CD4-positive, alpha-beta T cell (primary cell): ENCODE measurements around the gene IL13. TPM values are rescaled to one million over a fixed set of nuclear protein-coding genes. Genes with fewer than 3 reads are reported as not detected.

Source experiments
- ATAC-seq: fragments of 200-7000 bp; cut with Tn5 transposase; one replicate; pipeline ENCODE4 v1.10.0; 2022; ENCODE audit warnings: mild to moderate bottlenecking; ENCODE audit not compliant: poor library complexity
- CTCF ChIA-PET: fragments of 350-600 bp; sonication (Branson Sonifier 250); formaldehyde crosslinking; loops from one replicate; lab custom pipeline; 2021; ENCODE audit warnings: antibody characterized with exemption, inconsistent platforms; lab: Charles Lee
- POLR2A ChIA-PET: fragments of 350-600 bp; sonication (Branson Sonifier 250); formaldehyde crosslinking; loops from one replicate; lab custom pipeline; 2021; ENCODE audit warnings: antibody characterized with exemption, inconsistent platforms; lab: Charles Lee
- DNase-seq, 14 experiments: peaks; one replicate each; pipeline ENCODE4 v3.0.0-alpha.2; 2013 to 2020; ENCODE audit warnings: mixed read lengths in 2 of 14
- H3K27ac ChIP-seq, 2 donors: one replicate each; pipeline versions ENCODE4 v1.5.1 to v1.7.0; 2013; ENCODE audit warnings: low read length in 2 of 2, low read depth in 1 of 2, mild to moderate bottlenecking in 1 of 2
- H3K27me3 ChIP-seq, 2 experiments: 1 replicate in 1 of 2; 2 replicates in 1 of 2; pipeline versions ENCODE4 v1.6.1 to v1.7.0; 2013; ENCODE audit warnings: low read length in 2 of 2, control low read depth in 1 of 2, mild to moderate bottlenecking in 1 of 2, moderate library complexity in 1 of 2; ENCODE audit not compliant: insufficient read depth in 2 of 2, control insufficient read depth in 1 of 2
- H3K36me3 ChIP-seq: one replicate; pipeline ENCODE4 v1.6.1; 2013; ENCODE audit warnings: low read length, control low read depth; ENCODE audit not compliant: insufficient read depth
- H3K4me1 ChIP-seq: one replicate; pipeline ENCODE4 v1.6.1; 2013; ENCODE audit warnings: low read length, control low read depth; ENCODE audit not compliant: insufficient read depth
- H3K4me3 ChIP-seq: one replicate; pipeline ENCODE4 v1.5.1; 2013; ENCODE audit warnings: mild to moderate bottlenecking, low read length, moderate library complexity
- H3K9me3 ChIP-seq, 2 experiments: 1 replicate in 1 of 2; 2 replicates in 1 of 2; pipeline versions ENCODE4 v1.6.1 to v1.7.0; 2013; ENCODE audit warnings: low read length in 2 of 2, mild to moderate bottlenecking in 2 of 2, control low read depth in 1 of 2, moderate library complexity in 1 of 2; ENCODE audit not compliant: control insufficient read depth in 1 of 2, insufficient read depth in 1 of 2
- H3K27ac Mint-ChIP-seq: one replicate; pipeline ENCODE4 v1.8.0; 2020; ENCODE audit warnings: mixed read lengths
- H3K27me3 Mint-ChIP-seq: one replicate; pipeline ENCODE4 v1.8.0; 2021; ENCODE audit warnings: mixed read lengths
- H3K36me3 Mint-ChIP-seq: one replicate; pipeline ENCODE4 v1.8.0; 2021; ENCODE audit warnings: low read depth, mixed read lengths
- H3K4me1 Mint-ChIP-seq: one replicate; pipeline ENCODE4 v1.8.0; 2021; ENCODE audit warnings: low read depth, mixed read lengths
- H3K4me3 Mint-ChIP-seq: one replicate; pipeline ENCODE4 v1.8.0; 2020; ENCODE audit warnings: mild to moderate bottlenecking, mixed read lengths
- H3K9me3 Mint-ChIP-seq: one replicate; pipeline ENCODE4 v1.8.0; 2020; ENCODE audit warnings: mixed read lengths
- intact Hi-C, 2 experiments: fragments of 100-400 bp; cut with DNase I in 1 of 2; cut with micrococcal nuclease in 1 of 2; formaldehyde crosslinking; loops; one replicate each; pipeline versions ENCODE4 v1.15.1 to v1.9.0; 2023 to 2025; cut with DNase I, micrococcal nuclease
- total RNA-seq, 174 experiments: library from RNA in 2 of 174; stranded (reverse) in 2 of 174; gene quantifications; one replicate each; pipeline ENCODE4 v1.2.3 and lab custom pipeline; 2021 to 2026
- TF ChIP-seq, protein P1 (sequence below): fragments of 200-600 bp; IDR thresholded peaks from one replicate; pipeline ENCODE4 v1.8.0; 2022; ENCODE audit warnings: antibody characterized with exemption, mild to moderate bottlenecking

Gene IL13
- total RNA-seq, 2 experiments from 2014 or later: 0.17 TPM; not detected in 1

DNA sequence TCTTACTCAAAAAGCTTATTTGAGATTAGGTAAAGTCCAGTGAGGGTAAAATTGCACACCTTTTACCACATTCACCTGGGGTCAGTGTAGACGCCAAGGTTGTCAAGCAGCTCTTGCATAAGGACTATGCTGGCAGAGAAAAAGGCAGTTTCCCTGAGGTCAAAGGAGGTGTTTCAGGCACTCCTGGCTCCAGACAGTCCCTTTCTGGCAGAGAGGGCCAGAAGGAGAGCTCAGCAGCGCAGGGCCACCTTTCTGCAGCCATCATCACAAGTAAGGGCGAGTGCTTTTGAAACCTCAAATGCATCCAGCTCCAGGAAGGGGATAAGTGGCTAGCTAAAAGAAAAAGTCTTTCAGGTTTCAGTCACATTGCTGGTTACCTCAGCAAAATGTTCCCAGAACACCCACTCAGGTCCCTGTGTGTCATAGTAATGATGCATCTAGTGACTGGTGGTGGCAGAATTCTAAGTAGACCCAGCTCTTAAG, 16.7 kb upstream of the IL13 start:
- no peaks in the 10 kb centered on the region for H3K27me3 Mint-ChIP-seq
- H3K4me1 ChIP-seq: no peaks in the 10 kb centered on the region
- no peak overlapping the region for H3K4me3 Mint-ChIP-seq
- no peaks in the 10 kb centered on the region for H3K4me1 Mint-ChIP-seq
- no peaks in the 10 kb centered on the region for H3K27me3 ChIP-seq
- DNase-seq: no peak
- H3K9me3 Mint-ChIP-seq: no peaks in the 10 kb centered on the region
- TF ChIP-seq, protein P1, sequence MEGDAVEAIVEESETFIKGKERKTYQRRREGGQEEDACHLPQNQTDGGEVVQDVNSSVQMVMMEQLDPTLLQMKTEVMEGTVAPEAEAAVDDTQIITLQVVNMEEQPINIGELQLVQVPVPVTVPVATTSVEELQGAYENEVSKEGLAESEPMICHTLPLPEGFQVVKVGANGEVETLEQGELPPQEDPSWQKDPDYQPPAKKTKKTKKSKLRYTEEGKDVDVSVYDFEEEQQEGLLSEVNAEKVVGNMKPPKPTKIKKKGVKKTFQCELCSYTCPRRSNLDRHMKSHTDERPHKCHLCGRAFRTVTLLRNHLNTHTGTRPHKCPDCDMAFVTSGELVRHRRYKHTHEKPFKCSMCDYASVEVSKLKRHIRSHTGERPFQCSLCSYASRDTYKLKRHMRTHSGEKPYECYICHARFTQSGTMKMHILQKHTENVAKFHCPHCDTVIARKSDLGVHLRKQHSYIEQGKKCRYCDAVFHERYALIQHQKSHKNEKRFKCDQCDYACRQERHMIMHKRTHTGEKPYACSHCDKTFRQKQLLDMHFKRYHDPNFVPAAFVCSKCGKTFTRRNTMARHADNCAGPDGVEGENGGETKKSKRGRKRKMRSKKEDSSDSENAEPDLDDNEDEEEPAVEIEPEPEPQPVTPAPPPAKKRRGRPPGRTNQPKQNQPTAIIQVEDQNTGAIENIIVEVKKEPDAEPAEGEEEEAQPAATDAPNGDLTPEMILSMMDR: no peak
- no peaks in the 10 kb centered on the region for H3K9me3 ChIP-seq
- H3K27ac Mint-ChIP-seq: no peak overlapping the region
- intact Hi-C loops: no loop called here
- H3K36me3 ChIP-seq: peaks cover 52% of the 10 kb centered on the region
- H3K27ac ChIP-seq: no peak overlapping the region
- ChIA-PET CTCF (no interaction called here), POLR2A (no interaction called here)
- no peak for ATAC-seq
- H3K36me3 Mint-ChIP-seq: peaks cover 81% of the 10 kb centered on the region
- H3K4me3 ChIP-seq: no peak overlapping the region

DNA sequence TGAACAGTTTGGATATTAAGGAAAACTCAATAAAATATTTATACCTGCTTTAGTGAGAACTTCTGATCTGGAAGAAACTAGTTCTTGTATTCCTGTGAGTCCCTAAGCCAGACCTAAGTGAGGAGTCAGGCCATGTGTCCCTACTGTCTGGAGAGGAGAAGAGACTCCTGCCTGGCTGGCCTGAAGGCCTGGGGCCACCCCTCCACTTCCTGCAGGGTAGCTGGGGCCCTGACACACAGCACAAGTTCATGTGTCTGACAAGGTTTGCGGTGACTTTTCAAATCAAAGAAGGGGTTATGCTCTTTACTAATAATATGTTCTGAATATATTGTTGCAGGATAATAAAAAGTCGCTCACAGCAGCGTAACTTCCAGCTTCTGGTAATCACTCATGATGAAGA, 16.1 kb upstream of the IL13 start:
- no peak for DNase-seq
- Histone ChIP-seq H3K27me3 (no peaks in the 10 kb centered on the region), H3K4me1 (no peaks in the 10 kb centered on the region), H3K27ac (no peak overlapping the region), H3K9me3 (no peaks in the 10 kb centered on the region), H3K36me3 (peaks cover 52% of the 10 kb centered on the region), H3K4me3 (no peak overlapping the region)
- Mint-ChIP-seq H3K36me3 (peaks cover 81% of the 10 kb centered on the region), H3K27ac (no peak overlapping the region), H3K27me3 (no peaks in the 10 kb centered on the region), H3K4me3 (no peak overlapping the region), H3K9me3 (no peaks in the 10 kb centered on the region), H3K4me1 (no peaks in the 10 kb centered on the region)
- ChIA-PET CTCF (no interaction called here), POLR2A (no interaction called here)
- intact Hi-C loops: no loop called here
- TF ChIP-seq, protein P1: no peak
- no peak for ATAC-seq

DNA sequence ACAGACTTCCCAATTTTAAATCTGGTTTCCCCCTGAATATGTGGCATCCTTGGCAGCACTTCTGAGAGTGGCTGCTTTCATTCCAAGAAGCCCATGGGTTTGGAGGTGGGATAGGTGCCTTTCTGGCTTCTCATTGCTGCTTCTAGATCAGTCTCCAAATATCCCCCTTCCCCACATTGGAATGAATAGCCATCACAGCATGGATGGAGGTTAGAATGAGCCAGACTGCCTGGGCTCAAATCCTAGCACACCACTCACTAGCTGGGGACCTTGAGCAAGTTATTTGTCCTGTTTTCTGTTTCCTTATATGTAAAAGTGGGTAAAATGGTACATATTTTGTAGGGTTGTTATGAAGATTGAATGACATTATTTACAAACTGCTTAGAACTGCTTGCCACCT, 13.8 kb upstream of the IL13 start:
- ChIA-PET POLR2A (no interaction called here), CTCF (interaction anchor here (0.6 kb wide), 1 partner anchor 20 kb away, joined by 3 read pairs; no protein-coding TSS in a partner anchor)
- H3K36me3 ChIP-seq: peaks cover 38% of the 10 kb centered on the region
- ATAC-seq (no peak), DNase-seq (no peak)
- H3K4me1 Mint-ChIP-seq: no peaks in the 10 kb centered on the region
- H3K4me3 ChIP-seq: no peak overlapping the region
- no peaks in the 10 kb centered on the region for H3K4me1 ChIP-seq
- intact Hi-C loops: no loop called here
- H3K9me3 Mint-ChIP-seq: peaks cover 11% of the 10 kb centered on the region
- H3K27me3 Mint-ChIP-seq: no peaks in the 10 kb centered on the region
- H3K4me3 Mint-ChIP-seq: no peak overlapping the region
- H3K36me3 Mint-ChIP-seq: peaks cover 68% of the 10 kb centered on the region
- H3K9me3 ChIP-seq: peaks cover 0 to 17% of the 10 kb centered on the region in 2 experiments
- TF ChIP-seq, protein P1: no peak
- H3K27me3 ChIP-seq: no peaks in the 10 kb centered on the region
- H3K27ac ChIP-seq: no peak overlapping the region
- no peak overlapping the region for H3K27ac Mint-ChIP-seq
